Endothelial cell of umbilical vein (primary cell): Measurements from ENCODE around the gene TRAPPC11.

Source experiments
- EZH2 ChIP-seq: IDR thresholded peaks from 2 replicates; pipeline ENCODE4 v1.6.1; 2012; ENCODE audit warnings: borderline replicate concordance, low read depth, mild to moderate bottlenecking, moderate library complexity, low read length, inconsistent platforms; ENCODE audit not compliant: severe bottlenecking
- JUN ChIP-seq: IDR thresholded peaks from 2 replicates; pipeline ENCODE4 v1.6.1; 2011; ENCODE audit warnings: borderline replicate concordance, low read depth; ENCODE audit not compliant: insufficient read length, insufficient read depth
- MYC ChIP-seq: IDR thresholded peaks from one replicate; pipeline ENCODE4 v1.6.1; 2011; ENCODE audit warnings: mild to moderate bottlenecking, low read depth, low read length
- POLR2A ChIP-seq: IDR thresholded peaks from 2 replicates; pipeline ENCODE4 v1.6.1; 2012; ENCODE audit warnings: low read depth, mild to moderate bottlenecking, control low read depth, low read length
- POLR2AphosphoS5 ChIP-seq: IDR thresholded peaks from 2 replicates; pipeline ENCODE4 v1.6.1; 2012; ENCODE audit warnings: low read depth, mild to moderate bottlenecking, control low read depth, low read length, moderate library complexity; ENCODE audit not compliant: insufficient read depth
- TF ChIP-seq, protein P1 (sequence below), 2 donors: IDR thresholded peaks; 1 replicate in 1 of 2; 2 replicates in 1 of 2; pipeline ENCODE4 v1.5.1; 2011; ENCODE audit warnings: low read length in 2 of 2, mild to moderate bottlenecking in 2 of 2, moderate library complexity in 2 of 2, control low read depth in 1 of 2, inconsistent platforms in 1 of 2, low read depth in 1 of 2; ENCODE audit not compliant: insufficient read depth in 1 of 2; ENCODE audit errors: extremely low read depth in 1 of 2

DNA sequence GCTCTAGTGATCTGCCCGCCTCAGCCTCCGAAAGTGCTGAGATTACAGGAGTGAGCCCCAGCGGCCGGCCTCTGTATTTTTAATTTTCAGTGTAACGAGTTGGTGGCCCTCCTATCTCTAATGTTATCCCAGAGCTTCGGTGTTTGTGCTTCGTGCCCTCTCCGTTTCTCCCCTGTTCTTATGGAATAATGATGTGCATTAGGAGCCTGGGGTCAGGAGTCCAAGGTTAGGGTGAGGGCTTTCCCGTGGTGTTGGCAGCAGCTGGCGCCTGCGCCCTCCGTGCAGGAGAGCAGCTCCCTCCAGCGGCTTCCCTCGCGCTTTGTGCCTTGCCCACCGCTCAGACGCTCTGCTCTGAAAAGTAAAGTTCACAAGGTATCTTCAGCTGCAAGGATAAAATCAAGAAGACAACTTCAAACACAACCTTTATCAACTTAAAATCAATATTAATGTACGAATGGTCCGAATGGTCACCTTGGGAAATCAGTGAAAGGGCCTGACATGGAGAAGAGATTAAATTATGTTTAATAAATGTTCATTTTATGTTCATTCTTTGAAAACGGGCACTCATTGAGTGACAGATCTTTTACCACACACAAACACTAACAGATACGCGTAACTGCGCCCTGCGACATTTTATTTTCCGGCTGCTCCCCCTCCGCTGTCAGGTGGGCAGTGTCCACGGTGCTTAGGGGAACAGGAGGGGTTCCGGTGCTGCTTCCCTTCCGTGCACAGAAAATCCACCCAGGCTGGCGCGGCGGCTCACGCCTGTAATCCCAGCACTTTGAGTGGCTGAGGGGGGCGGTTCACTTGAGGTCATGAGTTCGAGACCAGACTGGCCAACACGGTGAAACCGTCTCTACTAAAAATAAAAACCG, 62.4 kb downstream of the TRAPPC11 start:
- TF ChIP-seq POLR2AphosphoS5 (no peak), JUN (no peak), EZH2 (no peak), MYC (no peak), POLR2A (no peak)
- TF ChIP-seq, protein P1, sequence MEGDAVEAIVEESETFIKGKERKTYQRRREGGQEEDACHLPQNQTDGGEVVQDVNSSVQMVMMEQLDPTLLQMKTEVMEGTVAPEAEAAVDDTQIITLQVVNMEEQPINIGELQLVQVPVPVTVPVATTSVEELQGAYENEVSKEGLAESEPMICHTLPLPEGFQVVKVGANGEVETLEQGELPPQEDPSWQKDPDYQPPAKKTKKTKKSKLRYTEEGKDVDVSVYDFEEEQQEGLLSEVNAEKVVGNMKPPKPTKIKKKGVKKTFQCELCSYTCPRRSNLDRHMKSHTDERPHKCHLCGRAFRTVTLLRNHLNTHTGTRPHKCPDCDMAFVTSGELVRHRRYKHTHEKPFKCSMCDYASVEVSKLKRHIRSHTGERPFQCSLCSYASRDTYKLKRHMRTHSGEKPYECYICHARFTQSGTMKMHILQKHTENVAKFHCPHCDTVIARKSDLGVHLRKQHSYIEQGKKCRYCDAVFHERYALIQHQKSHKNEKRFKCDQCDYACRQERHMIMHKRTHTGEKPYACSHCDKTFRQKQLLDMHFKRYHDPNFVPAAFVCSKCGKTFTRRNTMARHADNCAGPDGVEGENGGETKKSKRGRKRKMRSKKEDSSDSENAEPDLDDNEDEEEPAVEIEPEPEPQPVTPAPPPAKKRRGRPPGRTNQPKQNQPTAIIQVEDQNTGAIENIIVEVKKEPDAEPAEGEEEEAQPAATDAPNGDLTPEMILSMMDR (IDR thresholded peaks at IDR 0.05; ENCODE audit: extremely low read depth in 1 of 2, insufficient read depth in 1 of 2, low read depth in 1 of 2, low read length in 2 of 2): peak; percentile 62 to 82
